ACC112 (cell line): ENCODE data around the gene SCAI.

Experiments used
- H2AFZ ChIP-seq: fragments of 200-600 bp; sonication (generic); one replicate; pipeline ENCODE4 v1.6.0; 2017; ENCODE audit warnings: antibody characterized with exemption, low read length; ENCODE audit not compliant: unreplicated experiment
- H3K27ac ChIP-seq: fragments of 200-600 bp; sonication (generic); 2 replicates; pipeline ENCODE4 v1.5.1; 2014; ENCODE audit warnings: low read depth, mild to moderate bottlenecking, antibody characterized with exemption, low read length, moderate library complexity
- H3K27me3 ChIP-seq: fragments of 200-600 bp; sonication (generic); 2 replicates; pipeline ENCODE4 v1.6.1; 2014; ENCODE audit warnings: mild to moderate bottlenecking, antibody characterized with exemption, low read length, moderate library complexity, mixed read lengths; ENCODE audit not compliant: insufficient read depth
- H3K36me3 ChIP-seq: fragments of 200-600 bp; sonication (generic); 2 replicates; pipeline ENCODE4 v1.6.1; 2016; ENCODE audit warnings: mild to moderate bottlenecking, antibody characterized with exemption, low read length, moderate library complexity, mixed read lengths; ENCODE audit not compliant: insufficient read depth
- H3K4me1 ChIP-seq: fragments of 200-600 bp; sonication (generic); one replicate; pipeline ENCODE4 v1.6.1; 2016; ENCODE audit warnings: low read length, mixed read lengths; ENCODE audit not compliant: insufficient read depth, unreplicated experiment, control insufficient read depth
- H3K4me3 ChIP-seq: fragments of 200-600 bp; sonication (generic); 2 replicates; pipeline ENCODE4 v1.5.1; 2014; ENCODE audit warnings: mild to moderate bottlenecking, low read depth, low read length
- H3K79me2 ChIP-seq: fragments of 200-600 bp; sonication (generic); one replicate; pipeline ENCODE4 v1.6.0; 2016; ENCODE audit warnings: low read length; ENCODE audit not compliant: control insufficient read depth, unreplicated experiment, insufficient read depth

Gene SCAI

GRCh38 chr9:125106285-125106893, 36.9 kb downstream of the SCAI start:
- Histone ChIP-seq H3K4me1 (peaks cover 3% of the 10 kb centered on the region), H3K36me3 (no peaks in the 10 kb centered on the region), H3K4me3 (no peak overlapping the region), H2AFZ (no peak overlapping the region), H3K27me3 (no peaks in the 10 kb centered on the region), H3K27ac (no peak overlapping the region), H3K79me2 (peaks cover 4% of the 10 kb centered on the region)

GRCh38 chr9:125103770-125104460, 39.4 kb downstream of the SCAI start:
- Histone ChIP-seq H2AFZ (no peak overlapping the region), H3K79me2 (peaks cover 4% of the 10 kb centered on the region), H3K36me3 (no peaks in the 10 kb centered on the region), H3K4me3 (no peak overlapping the region), H3K27me3 (no peaks in the 10 kb centered on the region), H3K4me1 (peaks cover 8% of the 10 kb centered on the region), H3K27ac (no peak overlapping the region)

GRCh38 chr9:125103021-125103420, 40.3 kb downstream of the SCAI start:
- peaks cover 4% of the 10 kb centered on the region for H3K79me2 ChIP-seq

DNA sequence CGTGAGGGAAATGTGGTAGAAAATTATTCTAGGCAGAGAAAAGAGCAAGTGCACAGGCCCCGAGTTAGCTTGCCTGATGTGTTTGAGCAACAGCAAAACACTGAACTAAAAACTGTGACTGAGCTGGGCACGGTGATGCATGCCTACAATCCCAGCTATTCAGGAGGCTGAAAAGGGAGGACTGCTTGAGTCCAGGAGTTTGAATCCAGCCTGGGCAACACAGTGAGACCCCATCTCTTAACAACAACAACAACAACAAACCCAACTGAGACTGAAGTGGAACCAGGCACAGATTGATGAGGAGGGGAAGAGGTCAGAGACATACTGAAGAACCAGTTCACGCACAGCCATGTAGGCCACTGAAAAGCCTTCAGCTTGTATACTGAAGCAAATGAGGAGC, 42.5 kb downstream of the SCAI start:
- no peaks in the 10 kb centered on the region for H3K36me3 ChIP-seq
- H3K27ac ChIP-seq, result no peak overlapping the region
- no peak overlapping the region for H3K4me3 ChIP-seq
- no peaks in the 10 kb centered on the region for H3K27me3 ChIP-seq
- H3K79me2 ChIP-seq, result peaks cover 4% of the 10 kb centered on the region
- H3K4me1 ChIP-seq, result peaks cover 11% of the 10 kb centered on the region
- H2AFZ ChIP-seq, result no peak overlapping the region

More at GRCh38 chr9:125103021-125103420, 40.3 kb downstream of the SCAI start:
- H2AFZ ChIP-seq, result no peak overlapping the region
- no peak overlapping the region for H3K27ac ChIP-seq
- H3K27me3 ChIP-seq, result no peaks in the 10 kb centered on the region
- no peaks in the 10 kb centered on the region for H3K36me3 ChIP-seq
- H3K4me3 ChIP-seq, result no peak overlapping the region
- H3K4me1 ChIP-seq, result peaks cover 14% of the 10 kb centered on the region

DNA sequence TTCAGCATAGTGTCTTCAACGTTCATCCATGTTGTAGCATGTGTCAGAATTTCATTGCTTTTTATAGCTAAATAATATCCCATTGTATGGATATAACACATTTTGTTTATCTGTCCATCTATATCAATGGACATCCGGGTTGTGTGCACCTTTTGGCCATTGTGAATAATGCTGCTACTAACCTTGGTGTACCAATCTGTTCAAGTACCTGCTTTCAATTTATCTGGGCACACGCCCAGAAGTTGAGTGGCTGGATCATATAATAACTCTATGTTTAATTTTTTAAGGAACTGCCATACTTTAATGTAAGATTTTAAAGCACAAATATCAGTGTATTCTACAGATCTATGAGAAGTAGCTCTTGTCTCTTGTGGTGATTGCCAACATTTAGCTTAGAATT, 43.5 kb downstream of the SCAI start:
- H2AFZ ChIP-seq, result no peak overlapping the region
- H3K4me3 ChIP-seq, result no peak overlapping the region
- H3K4me1 ChIP-seq, result peaks cover 11% of the 10 kb centered on the region
- H3K27ac ChIP-seq, result no peak overlapping the region
- no peaks in the 10 kb centered on the region for H3K36me3 ChIP-seq
- H3K79me2 ChIP-seq, result peaks cover 4% of the 10 kb centered on the region
- no peaks in the 10 kb centered on the region for H3K27me3 ChIP-seq

DNA sequence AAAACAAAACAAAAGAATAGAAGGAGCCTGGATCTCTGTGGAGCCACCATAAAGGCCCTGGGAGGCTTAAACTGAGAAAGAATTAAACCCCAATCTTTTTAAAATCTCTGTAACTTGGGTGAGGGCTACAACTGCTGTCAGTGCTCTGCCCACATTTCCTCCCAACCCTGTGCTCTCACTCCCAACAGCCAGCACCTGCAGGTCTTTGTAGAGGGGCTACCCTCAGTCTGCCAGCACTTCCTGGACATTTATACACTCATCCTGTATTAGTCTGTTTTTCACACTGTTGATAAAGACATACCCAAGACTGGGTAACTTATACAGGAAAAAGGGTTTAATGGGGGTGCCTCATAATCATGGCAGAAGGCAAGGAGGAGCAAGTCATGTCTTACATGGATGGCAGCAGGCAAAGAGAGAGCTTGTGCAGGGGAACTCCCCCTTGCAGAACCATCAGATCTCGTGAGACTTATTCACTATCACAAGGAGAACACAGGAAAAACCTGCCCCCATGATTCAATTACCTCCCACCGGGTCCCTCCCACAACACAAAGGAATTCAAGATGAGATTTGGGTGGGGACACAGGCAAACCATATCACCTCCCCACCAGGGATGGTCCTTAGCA, 47.4 kb downstream of the SCAI start:
- Histone ChIP-seq H3K27me3 (no peaks in the 10 kb centered on the region), H3K79me2 (no peaks in the 10 kb centered on the region)

GRCh38 chr9:125091121-125091520, 52.2 kb downstream of the SCAI start:
- Histone ChIP-seq H3K4me3 (no peak overlapping the region), H2AFZ (no peak overlapping the region), H3K4me1 (no peaks in the 10 kb centered on the region), H3K79me2 (no peaks in the 10 kb centered on the region), H3K27ac (no peak overlapping the region), H3K27me3 (no peaks in the 10 kb centered on the region), H3K36me3 (no peaks in the 10 kb centered on the region)

More for the DNA sequence above, 47.4 kb downstream of the SCAI start:
- H3K4me3 ChIP-seq, result no peak overlapping the region
- peaks cover 11% of the 10 kb centered on the region for H3K4me1 ChIP-seq
- H2AFZ ChIP-seq, result no peak overlapping the region
- no peak overlapping the region for H3K27ac ChIP-seq
- no peaks in the 10 kb centered on the region for H3K36me3 ChIP-seq

GRCh38 chr9:125089331-125089730, 54.0 kb downstream of the SCAI start:
- Histone ChIP-seq H3K4me3 (no peak overlapping the region), H3K36me3 (no peaks in the 10 kb centered on the region), H3K79me2 (no peaks in the 10 kb centered on the region), H3K4me1 (no peaks in the 10 kb centered on the region), H2AFZ (no peak overlapping the region), H3K27ac (no peak overlapping the region), H3K27me3 (no peaks in the 10 kb centered on the region)

DNA sequence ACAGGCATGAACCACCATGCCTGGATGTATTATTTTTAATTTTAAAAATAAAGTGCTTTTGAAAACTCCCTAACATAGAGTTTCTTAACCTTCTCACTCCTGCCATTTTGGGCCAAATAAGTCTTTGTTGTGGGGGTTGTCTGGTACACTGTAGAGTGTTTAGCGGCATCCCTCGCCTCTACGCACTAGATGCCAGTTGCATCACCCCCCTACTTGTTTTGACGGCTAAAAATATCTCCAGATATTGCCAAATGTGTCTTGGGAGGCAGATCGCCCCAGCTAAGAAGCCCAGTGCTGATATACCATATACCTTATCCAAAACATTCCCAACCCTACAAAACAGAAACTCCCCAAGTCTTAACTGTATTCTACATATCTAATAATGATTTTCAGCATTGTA, 54.6 kb downstream of the SCAI start:
- no peaks in the 10 kb centered on the region for H3K36me3 ChIP-seq
- H3K4me3 ChIP-seq, result no peak overlapping the region
- no peak overlapping the region for H3K27ac ChIP-seq
- H2AFZ ChIP-seq, result no peak overlapping the region
- H3K79me2 ChIP-seq, result no peaks in the 10 kb centered on the region
- H3K4me1 ChIP-seq, result no peaks in the 10 kb centered on the region
- H3K27me3 ChIP-seq, result no peaks in the 10 kb centered on the region

GRCh38 chr9:125085703-125086477, 57.4 kb downstream of the SCAI start:
- H3K27me3 ChIP-seq, result no peaks in the 10 kb centered on the region
- H3K79me2 ChIP-seq, result no peaks in the 10 kb centered on the region
- H2AFZ ChIP-seq, result no peak overlapping the region
- no peak overlapping the region for H3K27ac ChIP-seq
- H3K4me1 ChIP-seq, result no peaks in the 10 kb centered on the region
- no peak overlapping the region for H3K4me3 ChIP-seq
- no peaks in the 10 kb centered on the region for H3K36me3 ChIP-seq
